K562 (cell line): ENCODE results near the gene PRKG1. TPM values are rescaled to one million over a fixed set of nuclear protein-coding genes. Genes with fewer than 3 reads are reported as not detected.

Experiments used
- ATAC-seq: fragments of 200-7000 bp; cut with Tn5 transposase; 3 replicates; pipeline ENCODE4 v1.9.1; 2020; ENCODE audit warnings: moderate library complexity
- BruUV-seq: library from RNA; stranded (reverse); fragments of 400-500 nt; replicated peaks from 2 replicates; lab custom pipeline; 2021; lab: Mats Ljungman, UMichigan
- CTCF ChIA-PET: fragments of 300-600 bp; formaldehyde crosslinking; extraction: SDS; loops from one replicate; lab custom pipeline; 2021; ENCODE audit warnings: low intra/inter-chr PET ratio; lab: Yijun Ruan, JAX
- POLR2A ChIA-PET: fragments of 300-600, 350-650 bp; sonication (Branson Sonifier 250); formaldehyde crosslinking; extraction: SDS; loops from one replicate; lab custom pipeline; 2021; ENCODE audit warnings: antibody characterized with exemption, inconsistent platforms; lab: Yijun Ruan, JAX
- DNase-seq, 4 experiments: peaks; one replicate each; pipeline versions ENCODE4 v3.0.0 to v3.0.0-alpha.2; 2011 to 2018; ENCODE audit warnings: low spot score in 3 of 4, mixed read lengths in 3 of 4; ENCODE audit errors: extremely low read depth in 1 of 4
- FAIRE-seq: peaks from 2 replicates; lab custom pipeline; 2011; peaks lifted over from hg19 to GRCh38; lab: Jason Lieb, UNC
- H2AFZ ChIP-seq: 2 replicates; pipeline ENCODE4 v1.6.0; 2011; ENCODE audit warnings: low read depth, low read length, control low read depth, inconsistent platforms
- H3K27ac ChIP-seq: fragments of 200-600 bp; 3 replicates; pipeline ENCODE4 v1.8.0; 2011; ENCODE audit warnings: low read depth, mild to moderate bottlenecking, control low read depth, inconsistent platforms, low read length, moderate library complexity, mixed read lengths; ENCODE audit errors: extremely low read depth
- H3K27me3 ChIP-seq, 2 experiments: fragments of 300-600 bp in 1 of 2; 2 replicates in 1 of 2; 3 replicates in 1 of 2; pipeline versions ENCODE4 v1.6.0 to v1.8.0; 2011; ENCODE audit warnings: inconsistent platforms in 2 of 2, low read length in 2 of 2, mild to moderate bottlenecking in 1 of 2, mixed read lengths in 1 of 2, moderate library complexity in 1 of 2; ENCODE audit not compliant: control insufficient read depth in 2 of 2, insufficient read depth in 2 of 2
- H3K36me3 ChIP-seq: fragments of 300-600 bp; 3 replicates; pipeline ENCODE4 v1.8.0; 2011; ENCODE audit warnings: mild to moderate bottlenecking, low read length, inconsistent platforms; ENCODE audit not compliant: control insufficient read depth, insufficient read depth
- H3K4me1 ChIP-seq, 2 experiments: fragments of 200-600 bp in 1 of 2; replicated peaks in 1 of 2; 2 replicates in 1 of 2; 3 replicates in 1 of 2; pipeline versions ENCODE4 v1.5.1 to v1.8.0; 2011; ENCODE audit warnings: inconsistent platforms in 2 of 2, low read length in 2 of 2, mild to moderate bottlenecking in 1 of 2, mixed read lengths in 1 of 2, moderate library complexity in 1 of 2; ENCODE audit not compliant: control insufficient read depth in 2 of 2, insufficient read depth in 2 of 2
- H3K4me2 ChIP-seq: 2 replicates; pipeline ENCODE4 v1.6.1; 2011; ENCODE audit warnings: low read length, control low read depth, inconsistent platforms, mixed read lengths; ENCODE audit not compliant: insufficient read depth
- H3K4me3 ChIP-seq: fragments of 200-600 bp; sonication (generic), shearing (Covaris generic); 2 replicates; pipeline ENCODE4 v1.5.1; 2016; ENCODE audit warnings: control low read depth, inconsistent platforms
- H3K79me2 ChIP-seq: fragments of 200-600 bp; 3 replicates; pipeline ENCODE4 v1.8.0; 2011; ENCODE audit warnings: low read length, inconsistent platforms; ENCODE audit not compliant: control insufficient read depth, insufficient read depth
- H3K9ac ChIP-seq, 2 experiments: 2 replicates each; pipeline versions ENCODE4 v1.6.0 to v1.6.1; 2011; ENCODE audit warnings: low read depth in 2 of 2, low read length in 2 of 2, control low read depth in 1 of 2, inconsistent platforms in 1 of 2, mild to moderate bottlenecking in 1 of 2, mixed read lengths in 1 of 2; ENCODE audit not compliant: insufficient read depth in 1 of 2
- H3K9me1 ChIP-seq: one replicate; pipeline ENCODE4 v1.6.0; 2011; ENCODE audit warnings: inconsistent platforms, mild to moderate bottlenecking, low read length, moderate library complexity; ENCODE audit not compliant: control insufficient read depth, insufficient read depth
- H3K9me3 ChIP-seq: replicated peaks from 2 replicates; pipeline ENCODE4 v1.5.1; 2011; ENCODE audit warnings: low read depth, low read length, inconsistent platforms; ENCODE audit not compliant: control insufficient read depth, insufficient read depth
- H4K20me1 ChIP-seq: replicated peaks from 2 replicates; pipeline ENCODE4 v1.6.1; 2011; ENCODE audit warnings: low read length, inconsistent platforms, mixed read lengths; ENCODE audit not compliant: control insufficient read depth, insufficient read depth
- CEBPB ChIP-seq: fragments of 450-650 bp; IDR thresholded peaks from 2 replicates; pipeline ENCODE4 v1.6.1; 2016; ENCODE audit warnings: missing genetic modification characterization, missing compliant biosample characterization
- JUND ChIP-seq, 2 experiments: IDR thresholded peaks; 2 replicates in 1 of 2; 3 replicates in 1 of 2; pipeline ENCODE4 v1.6.1; 2011; ENCODE audit warnings: borderline replicate concordance in 2 of 2, low read depth in 2 of 2, low read length in 2 of 2, improper control_type of control experiment in 1 of 2, missing biosample characterization in 1 of 2, missing genetic modification characterization in 1 of 2, missing genetic modification reagents in 1 of 2
- KDM1A ChIP-seq, 2 experiments: fragments of 450-650 bp; IDR thresholded peaks; 2 replicates each; pipeline ENCODE4 v1.6.1; 2016; ENCODE audit warnings: mild to moderate bottlenecking in 2 of 2
- KLF13 ChIP-seq: fragments of 450-650 bp; IDR thresholded peaks from 2 replicates; pipeline ENCODE4 v1.6.1; 2016; ENCODE audit warnings: missing genetic modification characterization, low read depth, mild to moderate bottlenecking, missing compliant biosample characterization, moderate library complexity, borderline replicate concordance
- MYBL2 ChIP-seq, 2 experiments: fragments of 450-650 bp in 1 of 2; sonication (generic) in 1 of 2; formaldehyde crosslinking in 1 of 2; IDR thresholded peaks; 2 replicates each; pipeline versions ENCODE4 v1.6.1 to v1.8.1; 2017 to 2022; ENCODE audit warnings: borderline replicate concordance in 1 of 2, inconsistent platforms in 1 of 2, low read depth in 1 of 2, mild to moderate bottlenecking in 1 of 2, missing genetic modification reagents in 1 of 2, moderate library complexity in 1 of 2
- RAD21 ChIP-seq, 2 experiments: fragments of 250-450 bp in 1 of 2; fragments of 450-650 bp in 1 of 2; sonication (Bioruptor Pico) in 1 of 2; formaldehyde crosslinking in 1 of 2; IDR thresholded peaks in 1 of 2; conservative IDR thresholded peaks in 1 of 2; 2 replicates each; pipeline versions ENCODE4 v1.4.0 to v1.8.0; 2020 to 2022; ENCODE audit warnings: mild to moderate bottlenecking in 2 of 2, moderate library complexity in 1 of 2
- SMAD2 ChIP-seq: fragments of 150-350 bp; IDR thresholded peaks from 2 replicates; pipeline ENCODE4 v1.6.1; 2014; ENCODE audit warnings: low read depth, mild to moderate bottlenecking, low read length
- TAL1 ChIP-seq: fragments of 450-650 bp; IDR thresholded peaks from 2 replicates; pipeline ENCODE4 v1.6.1; 2016; ENCODE audit warnings: mild to moderate bottlenecking
- TRIM24 ChIP-seq, 2 experiments: fragments of 450-650 bp; IDR thresholded peaks; 2 replicates each; pipeline ENCODE4 v1.6.1; 2016
- VEZF1 ChIP-seq: fragments of 200-800 bp; sonication (Bioruptor generic); IDR thresholded peaks from 2 replicates; pipeline ENCODE4 v1.6.1; 2017; ENCODE audit warnings: missing genetic modification characterization, missing compliant biosample characterization
- ZNF165 ChIP-seq: fragments of 250-450 bp; sonication (Bioruptor Pico); IDR thresholded peaks from 2 replicates; pipeline ENCODE4 v1.4.0; 2020; ENCODE audit warnings: borderline replicate concordance
- ZNF24 ChIP-seq: fragments of 450-650 bp; IDR thresholded peaks from 2 replicates; pipeline ENCODE4 v1.6.1; 2016
- ZNF311 ChIP-seq: fragments of 250-450 bp; sonication (Bioruptor Pico); IDR thresholded peaks from 2 replicates; pipeline ENCODE4 v1.4.0; 2020; ENCODE audit warnings: mild to moderate bottlenecking, moderate library complexity
- WGBS: fragments of 100-300 bp; shearing (Covaris generic); methylation state at CpG from one replicate; pipeline ENCODE4 v1.1.6; 2016; ENCODE audit warnings: low coverage, mixed read lengths; ENCODE audit not compliant: insufficient coverage; ENCODE audit errors: missing lambda C conversion rate; 5-methylcytosine and 5-hydroxymethylcytosine counted together
- in situ Hi-C: fragments of 300-500 bp; cut with MboI; formaldehyde crosslinking; loops from 4 replicates; pipeline ENCODE4 v1.15.0; 2018; ENCODE audit warnings: inconsistent platforms, mixed read lengths
- intact Hi-C: fragments of 100-400 bp; cut with micrococcal nuclease; formaldehyde crosslinking; loops from 2 replicates; pipeline ENCODE4 v1.14.2; 2022
- polyA plus RNA-seq, 8 experiments: library from polyadenylated mRNA; depleted of rRNA in 4 of 8; stranded (reverse) in 5 of 8; unstranded in 3 of 8; fragments of >200 nt; fragmentation: Nextera tagmentation in 2 of 8; fragmentation: Illumina TruSeq in 1 of 8; extraction: Ambion mirVana in 2 of 8; extraction: Trizol in 1 of 8; gene quantifications; 2 replicates each; pipeline versions ENCODE4 v1.2.1 to v1.2.3, GENCODE V29; 2011 to 2014; ENCODE audit warnings: inconsistent platforms in 1 of 8, missing spikeins in 1 of 8
- total RNA-seq, 7 experiments: library from RNA; depleted of rRNA in 6 of 7; stranded (reverse); fragments of >200 nt in 6 of 7; fragmentation: Illumina TruSeq in 2 of 7; extraction: Trizol in 2 of 7; gene quantifications; 2 replicates each; pipeline versions ENCODE4 v1.2.1 to v1.2.3, GENCODE V29; 2011 to 2021; ENCODE audit warnings: low replicate concordance in 1 of 7
- TF ChIP-seq, protein P1 (sequence below), 3 experiments: IDR thresholded peaks in 2 of 3; conservative IDR thresholded peaks in 1 of 3; 2 replicates each; pipeline ENCODE4 v1.5.1; 2011 to 2012; ENCODE audit warnings: low read length in 3 of 3, mild to moderate bottlenecking in 3 of 3, control low read depth in 2 of 3, improper control_type of control experiment in 1 of 3, inconsistent platforms in 1 of 3, low read depth in 1 of 3, mixed read lengths in 1 of 3, moderate library complexity in 1 of 3; ENCODE audit not compliant: insufficient read depth in 2 of 3

Gene PRKG1
- total and polyA plus RNA-seq, 9 of the 15 experiments (the other 6 are each of a cell fraction or from before 2014, with no cell fraction given): 0.22 TPM; not detected in 8

GRCh38 chr10:52308251-52309031, 1234.2 kb downstream of the PRKG1 start:
- Histone ChIP-seq H3K79me2 (no peaks in the 10 kb centered on the region), H3K4me1 (peaks cover 0 to 3% of the 10 kb centered on the region in 2 experiments; a peak in 1 of 5 replicates), H3K27me3 (no peaks in the 10 kb centered on the region), H3K9me1 (no peaks in the 10 kb centered on the region), H3K4me2 (no peak overlapping the region), H3K36me3 (no peaks in the 10 kb centered on the region), H3K9ac (no peak overlapping the region), H3K4me3 (no peak overlapping the region), H4K20me1 (no peaks in the 10 kb centered on the region), H2AFZ (no peak overlapping the region), H3K27ac (no peak overlapping the region), H3K9me3 (no peaks in the 10 kb centered on the region)
- peak; percentile 48 to 51; a peak in 3 of 4 replicates for TF ChIP-seq RAD21 (CRISPR knock-in tag; conservative IDR thresholded peaks at IDR 0.05 in 1 of 2, IDR thresholded peaks at IDR 0.05 in 1 of 2)
- TF ChIP-seq ZNF165 (CRISPR knock-in tag): no peak
- no peak for TF ChIP-seq CEBPB
- TF ChIP-seq VEZF1 (CRISPR knock-in tag): peak; percentile 28; the same call in 1 of the 2 replicates
- no peak for TF ChIP-seq ZNF24
- TF ChIP-seq, protein P1, sequence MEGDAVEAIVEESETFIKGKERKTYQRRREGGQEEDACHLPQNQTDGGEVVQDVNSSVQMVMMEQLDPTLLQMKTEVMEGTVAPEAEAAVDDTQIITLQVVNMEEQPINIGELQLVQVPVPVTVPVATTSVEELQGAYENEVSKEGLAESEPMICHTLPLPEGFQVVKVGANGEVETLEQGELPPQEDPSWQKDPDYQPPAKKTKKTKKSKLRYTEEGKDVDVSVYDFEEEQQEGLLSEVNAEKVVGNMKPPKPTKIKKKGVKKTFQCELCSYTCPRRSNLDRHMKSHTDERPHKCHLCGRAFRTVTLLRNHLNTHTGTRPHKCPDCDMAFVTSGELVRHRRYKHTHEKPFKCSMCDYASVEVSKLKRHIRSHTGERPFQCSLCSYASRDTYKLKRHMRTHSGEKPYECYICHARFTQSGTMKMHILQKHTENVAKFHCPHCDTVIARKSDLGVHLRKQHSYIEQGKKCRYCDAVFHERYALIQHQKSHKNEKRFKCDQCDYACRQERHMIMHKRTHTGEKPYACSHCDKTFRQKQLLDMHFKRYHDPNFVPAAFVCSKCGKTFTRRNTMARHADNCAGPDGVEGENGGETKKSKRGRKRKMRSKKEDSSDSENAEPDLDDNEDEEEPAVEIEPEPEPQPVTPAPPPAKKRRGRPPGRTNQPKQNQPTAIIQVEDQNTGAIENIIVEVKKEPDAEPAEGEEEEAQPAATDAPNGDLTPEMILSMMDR (IDR thresholded peaks at IDR 0.05 in 2 of 3, conservative IDR thresholded peaks at IDR 0.05 in 1 of 3; ENCODE audit: insufficient read depth in 2 of 3, low read depth in 1 of 3, low read length in 3 of 3): peak in 2 of 3 experiments; percentile 42 to 45; a peak in 3 of 6 replicates
- no peak for TF ChIP-seq TRIM24 (IDR thresholded peaks at IDR 0.05)
- no peak for TF ChIP-seq SMAD2
- no peak for TF ChIP-seq JUND (IDR thresholded peaks at IDR 0.05; ENCODE audit: borderline replicate concordance, low read depth, low read length)
- no peak for TF ChIP-seq JUND (tag; IDR thresholded peaks at IDR 0.05; ENCODE audit: borderline replicate concordance, low read depth, low read length)
- no peak for TF ChIP-seq TAL1
- no peak for TF ChIP-seq KLF13 (tag)
- no peak for TF ChIP-seq KDM1A (IDR thresholded peaks at IDR 0.05)
- no peak for TF ChIP-seq ZNF311 (CRISPR knock-in tag)
- no peak for TF ChIP-seq MYBL2 (IDR thresholded peaks at IDR 0.05; ENCODE audit: low read depth)
- TF ChIP-seq MYBL2 (CRISPR knock-in tag; IDR thresholded peaks at IDR 0.05; ENCODE audit: borderline replicate concordance): no peak
- intact Hi-C loops (loop anchor here (5.0 kb wide), 1 partner anchor 474 kb away; no protein-coding TSS in a partner anchor), in situ Hi-C loops (no loop called here)
- FAIRE-seq: no peak
- peak; percentile 39; the same call in 1 of the 3 replicates for ATAC-seq
- peak in 2 of 4 experiments; percentile 25 to 37 for DNase-seq
- no TSS peak for BruUV-seq
- ChIA-PET CTCF (no interaction called here), POLR2A (no interaction called here)
- WGBS: 1% methylated on average over 40 of the region's 40 CpGs
